ENCODE results near the gene TSPEAR. TPM values are rescaled to one million over a fixed set of nuclear protein-coding genes. Genes with fewer than 3 reads are reported as not detected.
A peak's percentile ranks its signal among the peaks of the same experiment; 100 is the strongest.

TSPEAR gene
- total RNA-seq, 2 donors from 2014 or later, result 0.85 TPM; not detected in 1

DNA sequence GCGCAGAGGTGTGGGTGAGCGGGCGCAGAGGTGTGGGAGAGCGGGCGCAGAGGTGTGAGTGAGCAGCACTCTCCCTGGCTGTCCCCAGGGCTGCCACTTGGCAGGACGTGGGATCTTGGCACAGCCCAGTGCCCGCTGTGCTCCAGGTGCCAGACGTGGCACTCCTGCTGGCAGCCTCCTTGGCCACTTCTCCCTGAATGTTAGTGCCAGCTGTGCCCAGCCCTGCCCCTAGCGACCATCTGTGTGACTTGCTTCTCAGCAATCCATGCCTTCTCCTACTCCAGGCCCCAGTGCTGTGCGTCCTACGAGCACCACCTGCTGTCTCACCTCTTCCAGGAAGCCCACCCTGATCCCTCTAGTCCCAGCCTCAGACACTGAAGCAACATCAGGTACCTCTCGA is 201.8 kb downstream of the TSPEAR start:
- intact Hi-C loops (cut with DNase I), result loop anchor here (10.0 kb wide), 1 partner anchor 425 kb away; no protein-coding TSS in a partner anchor
- 43% methylated on average over 12 of the region's 12 CpGs for WGBS
- Histone ChIP-seq H3K36me3 (no peaks in the 10 kb centered on the region), H3K27me3 (replicated peaks; ENCODE audit: insufficient read depth) (peaks cover 4% of the 10 kb centered on the region), H3K27ac (no peak overlapping the region), H3K4me3 (no peak overlapping the region), H3K4me1 (replicated peaks) (no peaks in the 10 kb centered on the region), H3K9me3 (no peaks in the 10 kb centered on the region)
- TF ChIP-seq POLR2A (IDR thresholded peaks at IDR 0.05) (no peak), POLR2AphosphoS5 (IDR thresholded peaks at IDR 0.05) (peak; percentile 73)
- TF ChIP-seq, protein P1, sequence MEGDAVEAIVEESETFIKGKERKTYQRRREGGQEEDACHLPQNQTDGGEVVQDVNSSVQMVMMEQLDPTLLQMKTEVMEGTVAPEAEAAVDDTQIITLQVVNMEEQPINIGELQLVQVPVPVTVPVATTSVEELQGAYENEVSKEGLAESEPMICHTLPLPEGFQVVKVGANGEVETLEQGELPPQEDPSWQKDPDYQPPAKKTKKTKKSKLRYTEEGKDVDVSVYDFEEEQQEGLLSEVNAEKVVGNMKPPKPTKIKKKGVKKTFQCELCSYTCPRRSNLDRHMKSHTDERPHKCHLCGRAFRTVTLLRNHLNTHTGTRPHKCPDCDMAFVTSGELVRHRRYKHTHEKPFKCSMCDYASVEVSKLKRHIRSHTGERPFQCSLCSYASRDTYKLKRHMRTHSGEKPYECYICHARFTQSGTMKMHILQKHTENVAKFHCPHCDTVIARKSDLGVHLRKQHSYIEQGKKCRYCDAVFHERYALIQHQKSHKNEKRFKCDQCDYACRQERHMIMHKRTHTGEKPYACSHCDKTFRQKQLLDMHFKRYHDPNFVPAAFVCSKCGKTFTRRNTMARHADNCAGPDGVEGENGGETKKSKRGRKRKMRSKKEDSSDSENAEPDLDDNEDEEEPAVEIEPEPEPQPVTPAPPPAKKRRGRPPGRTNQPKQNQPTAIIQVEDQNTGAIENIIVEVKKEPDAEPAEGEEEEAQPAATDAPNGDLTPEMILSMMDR (IDR thresholded peaks at IDR 0.05), result peak in 3 of 4 experiments; percentile 31 to 63 (median 60)
- peak; percentile 85 for DNase-seq (ENCODE audit: low spot score)

DNA sequence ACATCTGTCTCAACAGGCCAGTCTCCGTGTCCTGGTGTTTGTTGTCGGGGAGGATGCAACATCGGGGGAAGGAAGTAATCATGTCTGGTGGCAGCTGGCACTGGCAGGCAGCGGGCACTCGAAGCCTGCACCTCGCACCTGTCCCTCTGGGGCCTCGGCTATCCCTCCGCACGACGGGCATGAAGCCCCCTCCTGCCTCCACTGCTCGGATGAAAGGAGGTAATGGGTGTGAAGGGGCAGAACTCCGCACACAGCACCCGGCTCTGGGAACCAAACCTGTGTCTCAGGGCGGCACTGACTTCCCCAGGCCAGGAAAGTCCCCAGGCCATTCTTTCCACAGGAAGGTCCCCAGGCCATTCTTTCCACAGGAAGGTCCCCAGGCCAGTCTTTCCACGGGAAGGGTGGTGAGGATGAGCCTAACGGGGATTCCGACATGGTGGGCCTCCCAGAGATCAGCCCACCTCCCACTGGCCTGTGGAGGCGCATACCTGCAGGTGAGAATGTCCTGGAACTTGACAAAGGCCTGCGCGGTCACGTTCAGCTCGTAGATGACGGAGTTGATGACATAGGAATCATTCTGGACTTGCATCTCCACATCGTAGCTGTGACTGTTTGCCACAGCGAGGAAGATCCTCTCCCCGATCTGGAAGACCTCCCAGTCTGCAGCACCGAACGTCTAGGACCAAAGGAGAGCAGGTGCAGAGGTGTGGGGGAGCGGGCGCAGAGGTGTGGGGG is 202.5 kb downstream of the TSPEAR start:
- DNase-seq (ENCODE audit: low spot score), result no peak
- intact Hi-C loops (cut with DNase I), result loop anchor here (10.0 kb wide), 1 partner anchor 426 kb away; no protein-coding TSS in a partner anchor
- WGBS, result 76% methylated on average over 30 of the region's 30 CpGs
- H3K4me1 ChIP-seq (replicated peaks), result no peaks in the 10 kb centered on the region
- H3K27ac ChIP-seq, result no peak overlapping the region
- no peak for TF ChIP-seq POLR2A (IDR thresholded peaks at IDR 0.05)
- H3K9me3 ChIP-seq, result no peaks in the 10 kb centered on the region
- no peaks in the 10 kb centered on the region for H3K36me3 ChIP-seq
- no peak overlapping the region for H3K4me3 ChIP-seq
- H3K27me3 ChIP-seq (replicated peaks; ENCODE audit: insufficient read depth), result peaks cover 4% of the 10 kb centered on the region

DNA sequence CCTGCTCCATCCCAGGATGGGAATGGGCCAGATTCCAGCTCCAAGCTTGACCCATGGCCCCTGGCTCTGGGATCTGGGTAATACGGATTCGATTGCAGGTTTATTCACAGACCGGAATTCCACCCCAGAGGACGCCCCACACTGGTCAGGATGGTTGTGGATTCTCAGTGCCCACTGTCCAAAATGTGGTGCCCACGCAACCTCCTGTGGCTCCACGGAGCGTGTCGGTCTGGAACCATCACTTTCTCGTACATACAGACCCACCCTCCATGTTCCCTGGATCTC is 203.0 kb downstream of the TSPEAR start:
- no peak for DNase-seq (ENCODE audit: low spot score)
- H3K27ac ChIP-seq, result no peak overlapping the region
- no peaks in the 10 kb centered on the region for H3K9me3 ChIP-seq
- TF ChIP-seq POLR2AphosphoS5 (IDR thresholded peaks at IDR 0.05) (no peak), POLR2A (IDR thresholded peaks at IDR 0.05) (no peak)
- TF ChIP-seq, protein P1 (IDR thresholded peaks at IDR 0.05), result no peak
- H3K4me3 ChIP-seq, result no peak overlapping the region
- H3K36me3 ChIP-seq, result no peaks in the 10 kb centered on the region
- intact Hi-C loops (cut with DNase I), result loop anchor here (10.0 kb wide), 1 partner anchor 426 kb away; no protein-coding TSS in a partner anchor
- no peaks in the 10 kb centered on the region for H3K4me1 ChIP-seq (replicated peaks)
- peaks cover 4% of the 10 kb centered on the region for H3K27me3 ChIP-seq (replicated peaks; ENCODE audit: insufficient read depth)
- 84% methylated on average over 9 of the region's 9 CpGs for WGBS

DNA sequence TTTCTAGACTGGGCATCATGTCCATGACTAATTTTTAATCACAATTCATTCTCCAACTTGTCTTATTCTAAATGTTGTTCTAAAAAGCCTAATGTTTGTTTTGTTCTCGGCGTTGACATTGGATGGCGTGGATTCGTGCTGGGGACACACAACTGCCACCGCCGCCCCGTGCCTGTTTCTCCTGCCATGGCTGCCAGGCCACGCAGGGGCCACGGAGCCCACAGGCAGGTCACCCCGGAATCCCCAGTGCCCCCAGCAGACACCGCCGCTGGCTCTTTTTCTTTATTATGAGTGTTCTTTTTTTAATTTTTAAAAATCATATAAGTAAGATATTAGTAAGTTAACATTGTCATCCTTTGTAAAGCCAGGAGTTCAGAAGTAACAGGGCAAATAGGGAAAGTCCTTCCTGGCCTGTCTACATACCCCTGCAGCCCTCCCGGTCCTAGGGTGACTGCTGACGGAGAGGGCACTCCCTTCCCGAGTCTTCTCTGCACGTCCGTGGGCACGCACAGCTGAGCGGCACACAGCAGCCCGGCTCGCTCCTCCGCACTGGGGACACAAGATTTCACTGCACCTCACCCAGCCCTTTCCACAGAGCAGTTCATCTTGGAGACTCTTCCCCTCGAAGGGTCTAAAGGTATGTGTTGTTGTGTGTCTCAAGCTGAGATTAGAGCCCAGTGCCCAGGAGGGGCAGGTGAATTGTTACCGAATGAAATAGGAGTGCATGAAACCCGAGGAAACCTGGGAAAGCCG is 203.5 kb downstream of the TSPEAR start:
- TF ChIP-seq, protein P1 (IDR thresholded peaks at IDR 0.05), result no peak
- TF ChIP-seq POLR2AphosphoS5 (IDR thresholded peaks at IDR 0.05) (no peak), POLR2A (IDR thresholded peaks at IDR 0.05) (no peak)
- WGBS, result 82% methylated on average over 26 of the region's 26 CpGs
- Histone ChIP-seq H3K27me3 (replicated peaks; ENCODE audit: insufficient read depth) (peaks cover 4% of the 10 kb centered on the region), H3K4me3 (no peak overlapping the region), H3K36me3 (no peaks in the 10 kb centered on the region), H3K9me3 (no peaks in the 10 kb centered on the region), H3K27ac (no peak overlapping the region), H3K4me1 (replicated peaks) (no peaks in the 10 kb centered on the region)
- no peak for DNase-seq (ENCODE audit: low spot score)
- intact Hi-C loops (cut with DNase I), result loop anchor here (10.0 kb wide), 1 partner anchor 427 kb away; no protein-coding TSS in a partner anchor

Data from prostate gland (tissue), 2 donors.